Dendritic cell treated with granulocyte-macrophage colony-stimulating factor and Interleukin-4, amounts not matched to agents 40 ng/mL and 50 ng/mL, for 4 days (primary cell): Measurements from ENCODE around the gene CFC1B.
"Not testable (repeated sequence)": the region's sequence is repeated elsewhere in the genome, so short reads cannot be mapped to it uniquely, and the experiment has no call there.

Experiments
- H3K27ac Mint-ChIP-seq: one replicate; pipeline ENCODE4 v1.8.0; 2022; ENCODE audit warnings: mild to moderate bottlenecking, mixed read lengths
- H3K27me3 Mint-ChIP-seq: one replicate; pipeline ENCODE4 v1.8.0; 2022; ENCODE audit warnings: mild to moderate bottlenecking, mixed read lengths
- H3K36me3 Mint-ChIP-seq: one replicate; pipeline ENCODE4 v1.8.0; 2022; ENCODE audit warnings: low read depth, mixed read lengths
- H3K4me1 Mint-ChIP-seq: one replicate; pipeline ENCODE4 v1.8.0; 2022; ENCODE audit warnings: low read depth, mixed read lengths
- H3K4me3 Mint-ChIP-seq: one replicate; pipeline ENCODE4 v1.8.0; 2022; ENCODE audit warnings: mild to moderate bottlenecking, moderate library complexity, mixed read lengths
- H3K9me3 Mint-ChIP-seq: one replicate; pipeline ENCODE4 v1.8.0; 2022; ENCODE audit warnings: mixed read lengths
- intact Hi-C: fragments of 100-400 bp; cut with micrococcal nuclease; formaldehyde crosslinking; loops from one replicate; pipeline ENCODE4 v1.15.0; 2022

CFC1B gene

DNA sequence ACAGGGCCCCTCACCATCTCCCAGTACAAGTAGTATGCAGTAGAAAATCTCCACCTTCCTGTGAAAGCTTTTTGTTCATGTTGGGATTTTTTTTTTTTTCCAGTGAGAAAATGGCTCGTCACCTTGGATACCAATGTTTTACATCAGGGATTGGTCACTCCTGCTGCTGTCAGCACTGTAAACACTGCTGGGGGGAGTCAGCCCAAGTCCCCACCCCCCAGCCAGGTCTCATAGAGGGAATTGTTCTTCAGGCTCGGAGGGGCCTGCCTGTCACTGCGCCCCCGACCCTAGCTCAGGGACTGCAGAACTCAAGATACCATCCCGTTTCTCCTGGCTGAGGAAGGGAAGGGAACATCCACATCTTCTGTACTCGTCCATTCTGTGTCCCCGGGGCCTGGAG lies at the start of gene CFC1B:
CFC1B (plus strand) TSS at position 231 of the 400 bp plus-strand sequence. CDS start 263 bp downstream, outside the sequence.
- H3K27me3 Mint-ChIP-seq, H3K4me3 Mint-ChIP-seq, H3K9me3 Mint-ChIP-seq, H3K4me1 Mint-ChIP-seq, intact Hi-C loops, H3K27ac Mint-ChIP-seq, H3K36me3 Mint-ChIP-seq: not testable (repeated sequence)

DNA sequence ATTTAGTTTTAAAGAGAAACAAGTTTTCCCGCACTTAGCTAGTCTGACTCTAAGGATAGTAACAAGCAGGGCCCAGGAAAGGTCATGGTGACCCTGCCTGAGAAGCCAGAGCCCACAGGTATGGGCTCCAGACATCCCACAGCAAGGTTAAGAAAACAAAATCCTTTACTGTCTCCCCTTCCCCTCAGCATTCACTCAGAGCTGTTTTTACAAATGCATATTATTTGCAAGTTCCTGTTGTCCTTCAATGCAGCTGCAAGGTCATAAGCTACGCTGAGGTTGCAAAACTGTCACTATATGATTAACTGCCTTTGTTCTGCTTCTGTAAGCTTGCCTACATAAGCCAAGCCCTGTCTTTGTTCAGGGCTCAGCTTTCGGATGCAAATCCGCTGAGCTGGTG lies 29.9 kb upstream of the CFC1B start:
- H3K9me3 Mint-ChIP-seq, intact Hi-C loops, H3K4me3 Mint-ChIP-seq: not testable (repeated sequence)

DNA sequence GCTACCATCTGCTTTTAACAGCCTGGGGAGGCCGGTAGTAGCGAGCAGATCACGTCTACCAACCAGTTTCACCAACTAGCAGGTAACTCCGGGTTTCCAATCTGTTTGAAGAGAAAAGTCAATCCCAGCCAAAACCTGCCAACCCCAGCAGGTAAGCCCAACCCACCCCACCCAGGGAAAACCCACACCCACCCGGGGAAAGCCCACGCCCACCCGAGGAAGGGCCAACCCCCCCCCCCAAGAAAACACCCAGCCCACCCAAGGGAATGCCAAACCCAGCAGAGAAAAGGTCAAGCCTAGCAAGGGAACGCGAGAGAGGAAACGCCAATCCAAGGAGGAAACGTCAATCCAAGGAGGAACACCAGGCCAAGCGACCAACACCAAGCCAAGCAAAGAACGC lies 11.8 kb upstream of the CFC1B start, which contains the start of gene POTEI:
POTEI (minus strand) TSS at position 101 of the 400 bp plus-strand sequence; CDS start at position 8, 93 bp downstream.
- H3K4me1 Mint-ChIP-seq, intact Hi-C loops, H3K27me3 Mint-ChIP-seq, H3K27ac Mint-ChIP-seq, H3K36me3 Mint-ChIP-seq, H3K9me3 Mint-ChIP-seq, H3K4me3 Mint-ChIP-seq: not testable (repeated sequence)

More for the DNA sequence above, 29.9 kb upstream of the CFC1B start:
- not testable (repeated sequence) for H3K27me3 Mint-ChIP-seq, H3K4me1 Mint-ChIP-seq, H3K36me3 Mint-ChIP-seq, H3K27ac Mint-ChIP-seq

DNA sequence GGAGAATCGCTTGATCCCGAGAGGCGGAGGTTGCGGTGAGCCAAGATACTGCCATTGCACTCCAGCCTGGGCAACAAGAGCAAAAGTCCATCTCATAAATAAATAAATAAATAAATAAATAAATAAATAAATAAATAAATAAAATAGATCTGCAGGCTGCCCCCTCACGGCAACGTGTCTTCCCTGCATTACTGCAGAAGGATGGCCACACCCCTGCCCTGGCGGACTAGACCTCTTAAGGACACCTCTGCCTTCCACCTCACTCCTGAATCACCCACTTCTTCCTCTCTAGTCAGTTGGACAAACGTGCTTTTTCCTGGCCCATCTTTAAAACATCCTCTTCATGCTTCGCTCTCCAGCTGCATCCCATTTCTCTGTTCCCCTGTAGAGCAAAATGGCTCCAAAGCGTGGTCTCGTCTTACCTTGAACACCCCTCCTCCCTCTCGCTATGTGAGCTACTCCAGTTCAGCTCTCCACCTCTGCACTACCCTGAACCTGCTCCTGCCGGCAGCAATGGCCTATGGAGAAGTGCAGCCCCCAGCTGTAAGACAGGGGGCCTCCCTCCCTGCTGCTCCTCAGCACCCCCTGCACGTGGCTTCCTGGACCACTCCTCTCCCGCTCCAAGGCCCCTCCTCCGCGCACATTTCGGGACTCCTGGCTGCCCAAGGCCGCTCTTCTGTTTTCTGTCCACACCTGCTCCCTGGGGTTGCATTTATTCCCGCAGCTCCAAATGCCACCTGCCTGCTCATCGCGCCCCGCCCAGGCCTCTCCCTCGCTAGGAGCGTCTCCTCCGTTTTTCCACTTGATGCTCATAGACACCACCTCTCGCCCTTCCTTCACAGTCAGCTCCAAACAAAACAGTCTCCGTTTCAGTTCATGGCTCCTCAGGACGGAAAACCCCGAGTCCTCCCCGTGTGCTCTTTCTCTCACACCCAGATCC lies 9.9 kb upstream of the CFC1B start:
- intact Hi-C loops, H3K27me3 Mint-ChIP-seq, H3K36me3 Mint-ChIP-seq, H3K9me3 Mint-ChIP-seq, H3K4me1 Mint-ChIP-seq, H3K4me3 Mint-ChIP-seq, H3K27ac Mint-ChIP-seq: not testable (repeated sequence)

DNA sequence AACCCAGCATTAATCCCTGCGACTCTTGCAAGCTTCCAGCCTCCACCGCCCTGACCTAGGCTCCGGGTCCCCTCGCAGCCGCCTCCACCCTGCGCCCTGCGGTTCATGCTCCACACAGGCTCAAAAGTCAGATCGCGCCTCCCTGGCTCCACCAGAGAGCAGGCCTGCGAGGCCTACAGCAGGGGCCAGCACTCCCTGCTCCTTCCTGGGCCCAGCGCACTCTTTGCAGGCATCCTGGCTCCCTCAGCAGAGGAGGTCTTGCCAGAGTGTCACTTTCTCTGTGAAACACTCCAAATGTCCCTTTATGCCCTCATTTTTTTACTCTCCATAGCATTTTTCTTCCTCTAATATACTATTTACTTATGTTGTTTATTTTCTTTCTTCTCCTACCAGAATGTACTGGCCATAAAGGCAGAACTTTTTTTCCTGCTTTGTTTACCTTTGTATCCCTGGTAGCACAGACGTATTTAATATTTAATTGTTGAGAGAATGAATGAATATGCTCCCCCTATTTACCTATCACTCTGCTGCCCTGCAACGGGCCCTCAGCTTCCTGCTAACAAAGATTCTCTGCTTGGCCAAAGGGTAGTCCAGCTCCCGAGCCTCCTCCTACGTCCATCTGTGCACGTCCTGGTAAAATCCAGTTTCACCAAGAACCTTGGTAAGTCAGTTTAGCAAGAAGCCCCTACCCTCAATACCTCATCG lies 9.1 kb upstream of the CFC1B start:
- H3K27me3 Mint-ChIP-seq, intact Hi-C loops, H3K27ac Mint-ChIP-seq, H3K4me3 Mint-ChIP-seq, H3K9me3 Mint-ChIP-seq, H3K4me1 Mint-ChIP-seq, H3K36me3 Mint-ChIP-seq: not testable (repeated sequence)

DNA sequence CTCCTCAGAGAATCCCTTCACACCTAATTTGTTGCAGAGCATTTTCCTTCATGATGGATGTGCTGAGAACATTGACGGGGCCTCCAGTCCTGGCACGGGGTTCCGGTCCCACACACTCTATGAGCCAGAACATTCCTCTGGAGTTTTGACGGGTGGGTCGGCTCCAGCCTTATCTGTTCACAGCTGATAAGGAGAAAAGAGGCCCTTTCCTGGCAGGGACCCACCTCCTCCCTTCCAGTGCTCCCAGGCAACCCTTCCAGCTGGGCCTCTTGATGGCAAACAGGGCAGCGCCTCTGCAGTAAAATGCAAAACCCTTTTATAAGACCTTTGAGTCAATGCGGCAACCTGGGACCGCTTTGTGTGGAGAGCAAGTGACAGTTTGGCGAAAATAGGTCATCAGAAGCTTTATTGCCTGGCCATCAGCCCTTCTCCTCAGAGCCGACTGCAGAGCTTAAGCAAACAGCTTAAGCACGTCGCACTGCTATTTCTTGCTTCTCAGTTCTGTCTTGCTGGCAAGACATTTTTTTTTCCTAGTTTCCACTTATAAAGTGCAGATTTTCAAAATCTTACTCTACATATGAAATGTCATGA lies 2.4 kb upstream of the CFC1B start:
- H3K4me3 Mint-ChIP-seq, H3K27ac Mint-ChIP-seq, H3K27me3 Mint-ChIP-seq, intact Hi-C loops, H3K4me1 Mint-ChIP-seq, H3K36me3 Mint-ChIP-seq, H3K9me3 Mint-ChIP-seq: not testable (repeated sequence)

DNA sequence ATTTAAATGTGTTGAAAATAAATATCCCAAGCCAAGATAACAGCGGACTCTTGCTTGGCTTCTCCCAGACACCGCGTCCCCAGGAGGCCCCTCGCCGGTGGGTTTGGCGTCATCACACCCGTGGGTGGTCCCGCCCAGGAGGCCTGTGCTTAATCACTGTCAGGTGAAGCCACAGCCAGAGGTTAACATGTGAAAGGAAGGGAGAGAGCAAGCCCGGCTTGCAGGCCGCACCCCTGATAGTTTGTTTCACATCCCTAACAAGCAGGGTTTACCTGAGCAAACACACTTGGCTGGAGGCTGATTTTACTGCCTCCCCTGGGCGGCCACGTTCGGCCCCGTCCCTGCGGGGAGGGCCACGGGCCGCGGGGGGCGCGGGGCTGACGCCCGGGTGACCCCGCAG lies 1.4 kb downstream of the CFC1B start:
- H3K9me3 Mint-ChIP-seq, H3K4me1 Mint-ChIP-seq, intact Hi-C loops, H3K4me3 Mint-ChIP-seq, H3K27ac Mint-ChIP-seq, H3K36me3 Mint-ChIP-seq, H3K27me3 Mint-ChIP-seq: not testable (repeated sequence)

DNA sequence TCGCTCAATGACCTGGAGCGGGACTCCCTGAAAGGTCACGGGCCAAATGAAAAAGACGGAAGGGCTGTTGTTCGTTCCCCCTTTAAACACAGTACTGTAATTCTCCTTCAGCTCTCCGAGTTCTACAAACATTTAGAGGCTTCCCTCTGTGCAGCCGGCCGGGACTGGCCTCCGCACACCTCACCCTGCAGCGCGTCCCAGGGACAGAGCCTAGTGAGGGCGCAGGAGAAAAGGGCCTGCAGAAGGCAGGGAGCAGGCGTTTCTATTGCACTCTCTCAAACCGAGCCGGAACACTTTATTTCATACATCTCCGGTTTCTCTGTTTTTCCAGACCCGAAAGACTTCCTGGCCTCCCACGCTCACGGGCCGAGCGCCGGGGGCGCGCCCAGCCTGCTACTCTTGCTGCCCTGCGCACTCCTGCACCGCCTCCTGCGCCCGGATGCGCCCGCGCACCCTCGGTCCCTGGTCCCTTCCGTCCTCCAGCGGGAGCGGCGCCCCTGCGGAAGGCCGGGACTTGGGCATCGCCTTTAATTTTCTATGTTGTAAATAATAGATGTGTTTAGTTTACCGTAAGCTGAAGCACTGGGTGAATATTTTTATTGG lies 6.4 kb downstream of the CFC1B start:
- H3K27me3 Mint-ChIP-seq, H3K36me3 Mint-ChIP-seq, H3K27ac Mint-ChIP-seq, intact Hi-C loops, H3K4me3 Mint-ChIP-seq, H3K4me1 Mint-ChIP-seq, H3K9me3 Mint-ChIP-seq: not testable (repeated sequence)

DNA sequence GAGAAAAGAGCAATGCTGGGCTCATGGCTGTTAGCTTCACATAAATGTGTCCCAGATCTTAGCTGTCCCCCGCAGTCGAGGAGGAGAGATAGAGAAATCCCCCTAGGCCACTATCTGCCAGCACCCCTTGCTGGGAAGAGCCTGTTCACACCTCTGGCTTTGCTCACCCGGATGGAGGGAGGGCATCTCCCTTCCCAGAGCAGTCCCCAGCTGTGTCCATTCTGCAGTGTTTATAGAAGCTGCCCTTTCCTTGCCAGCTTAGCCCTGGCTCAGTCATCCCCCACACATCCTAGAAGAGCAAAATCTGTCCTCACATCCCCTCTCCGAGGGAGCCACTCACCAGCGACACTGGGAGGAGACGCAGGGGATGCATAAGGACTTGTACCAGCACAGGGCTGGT lies 8.5 kb downstream of the CFC1B start:
- H3K27ac Mint-ChIP-seq, H3K4me3 Mint-ChIP-seq, intact Hi-C loops, H3K9me3 Mint-ChIP-seq, H3K4me1 Mint-ChIP-seq, H3K36me3 Mint-ChIP-seq, H3K27me3 Mint-ChIP-seq: not testable (repeated sequence)

DNA sequence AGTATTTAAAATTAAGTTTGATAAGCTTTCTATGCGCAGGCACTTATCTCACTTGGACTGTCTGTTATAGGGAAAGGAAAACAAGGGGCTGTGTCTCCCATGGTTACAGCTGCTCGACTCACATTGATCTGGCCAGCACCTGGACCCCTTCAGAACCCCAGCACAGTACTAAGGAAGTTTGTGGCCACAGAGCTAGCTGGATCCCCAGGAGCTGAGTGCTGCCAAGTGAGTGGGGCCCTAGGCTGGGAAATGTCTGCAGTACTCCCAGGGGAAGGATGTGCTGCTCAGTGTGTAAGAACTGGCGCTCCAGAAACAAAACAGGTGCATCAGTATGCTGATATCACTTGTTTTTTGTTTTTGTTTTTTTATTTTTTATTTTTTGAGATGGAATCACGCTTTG lies 9.2 kb downstream of the CFC1B start:
- H3K27me3 Mint-ChIP-seq, intact Hi-C loops, H3K4me3 Mint-ChIP-seq, H3K36me3 Mint-ChIP-seq, H3K4me1 Mint-ChIP-seq, H3K27ac Mint-ChIP-seq, H3K9me3 Mint-ChIP-seq: not testable (repeated sequence)

DNA sequence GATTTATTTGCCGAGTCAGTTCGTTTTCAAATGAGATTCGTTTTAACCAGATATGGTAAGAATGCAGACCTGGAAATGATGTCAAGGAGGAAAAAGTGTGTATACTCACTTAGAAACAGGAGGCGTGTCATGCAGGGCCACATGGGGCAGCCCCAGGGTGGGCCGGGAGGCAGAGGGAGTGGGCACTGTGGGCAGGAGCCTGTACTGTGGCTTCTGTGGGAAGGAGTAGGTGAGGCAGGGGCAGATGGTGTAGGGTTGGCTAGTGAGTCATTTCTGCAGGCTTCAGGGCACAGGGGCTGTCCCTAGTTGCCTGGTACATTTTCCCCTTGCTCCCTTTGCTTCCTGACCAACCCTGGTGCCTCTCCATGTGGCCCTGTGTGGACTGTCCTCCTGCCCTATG lies 10.2 kb downstream of the CFC1B start:
- H3K27me3 Mint-ChIP-seq, intact Hi-C loops, H3K27ac Mint-ChIP-seq, H3K36me3 Mint-ChIP-seq, H3K9me3 Mint-ChIP-seq, H3K4me1 Mint-ChIP-seq, H3K4me3 Mint-ChIP-seq: not testable (repeated sequence)

DNA sequence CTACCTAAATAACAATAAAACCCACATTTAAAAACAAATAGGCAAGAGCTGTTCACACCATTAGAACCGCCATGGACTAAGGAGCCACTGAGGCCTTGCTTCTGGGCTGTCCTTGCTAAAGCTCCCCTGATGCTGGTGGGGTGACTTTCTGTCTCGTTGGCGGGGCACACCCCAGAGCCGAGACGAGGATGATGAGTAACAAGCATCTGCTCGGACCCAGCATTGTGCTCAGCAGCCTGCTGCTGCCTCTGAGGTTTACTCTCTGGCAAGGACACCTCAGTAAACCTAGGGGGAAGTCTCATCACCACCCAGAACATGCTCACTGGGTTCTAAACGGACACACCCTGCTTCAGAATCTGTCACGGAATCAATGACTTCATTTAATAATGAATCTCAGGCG lies 10.7 kb downstream of the CFC1B start:
- H3K36me3 Mint-ChIP-seq, H3K4me1 Mint-ChIP-seq, H3K4me3 Mint-ChIP-seq, H3K27ac Mint-ChIP-seq, H3K9me3 Mint-ChIP-seq, H3K27me3 Mint-ChIP-seq, intact Hi-C loops: not testable (repeated sequence)

DNA sequence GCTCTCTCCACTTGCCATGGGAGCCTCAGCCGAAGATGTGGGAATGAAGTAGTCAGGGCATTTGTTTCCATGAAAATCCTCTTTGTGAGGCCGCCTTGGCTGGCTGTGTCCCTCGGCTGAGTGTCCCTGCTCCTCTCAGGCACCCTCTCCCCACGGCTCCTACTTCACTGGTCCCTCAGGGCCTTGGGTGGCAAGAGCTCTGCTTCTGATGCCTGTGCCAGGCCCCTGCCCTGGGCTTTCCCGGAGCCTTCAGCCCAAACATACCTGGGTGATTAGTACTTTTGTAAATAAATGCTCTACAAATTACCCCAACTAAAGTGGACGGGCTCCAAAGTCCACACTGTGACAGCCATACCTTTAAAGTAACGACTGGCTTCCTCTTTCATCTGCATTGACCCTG lies 15.6 kb downstream of the CFC1B start:
- H3K4me3 Mint-ChIP-seq, intact Hi-C loops, H3K4me1 Mint-ChIP-seq, H3K27me3 Mint-ChIP-seq, H3K27ac Mint-ChIP-seq, H3K36me3 Mint-ChIP-seq, H3K9me3 Mint-ChIP-seq: not testable (repeated sequence)

DNA sequence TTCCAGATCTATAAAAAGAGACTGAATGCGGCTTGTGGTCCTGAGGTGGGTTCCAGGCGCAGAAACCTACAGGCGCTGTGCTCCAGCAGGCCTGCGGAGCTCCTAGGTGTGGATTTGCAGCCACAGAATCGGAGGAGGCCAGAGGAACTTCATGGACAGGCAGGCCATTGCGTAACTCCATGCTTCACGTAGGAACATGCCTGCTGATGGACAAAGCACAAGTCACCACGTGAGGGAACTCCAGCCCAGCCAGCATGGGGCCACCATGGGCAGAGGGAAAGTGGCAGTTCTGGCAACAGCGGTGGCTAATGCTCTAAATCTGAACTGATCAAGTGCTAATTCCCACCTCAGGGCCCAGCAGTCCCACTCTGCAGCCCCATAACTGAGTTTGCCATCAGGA lies 17.2 kb downstream of the CFC1B start:
- H3K27me3 Mint-ChIP-seq, H3K4me3 Mint-ChIP-seq, H3K27ac Mint-ChIP-seq, H3K4me1 Mint-ChIP-seq, H3K9me3 Mint-ChIP-seq, intact Hi-C loops, H3K36me3 Mint-ChIP-seq: not testable (repeated sequence)
